ENCODE measurements around the gene SLC29A4. TPM values are rescaled to one million over a fixed set of nuclear protein-coding genes. Genes with fewer than 3 reads are reported as not detected.
A peak's percentile ranks its signal among the peaks of the same experiment; 100 is the strongest.
"Not testable (repeated sequence)": the region's sequence is repeated elsewhere in the genome, so short reads cannot be mapped to it uniquely, and the experiment has no call there.

SLC29A4 gene
- total and polyA plus RNA-seq, 2 experiments from 2014 or later: 14.6 to 28.3 TPM

GRCh38 chr7:5284304-5285281 is 1.9 kb downstream of the SLC29A4 start:
- H3K4me3 ChIP-seq: no peak overlapping the region
- H3K27me3 ChIP-seq: no peaks in the 10 kb centered on the region

GRCh38 chr7:5286933-5287332 is 4.2 kb downstream of the SLC29A4 start:
- Histone ChIP-seq H3K9me3 (ENCODE audit: low read depth) (no peaks in the 10 kb centered on the region), H3K27me3 (no peaks in the 10 kb centered on the region), H3K4me1 (ENCODE audit: low read depth) (no peaks in the 10 kb centered on the region), H3K27ac (no peak overlapping the region), H3K36me3 (no peaks in the 10 kb centered on the region), H3K4me3 (no peak overlapping the region)
- no peak for DNase-seq (ENCODE audit: low read depth in 1 of 2, low spot score in 1 of 2)
- no peak for TF ChIP-seq CTCF (IDR thresholded peaks at IDR 0.05; ENCODE audit: low read depth, low read length)

More at GRCh38 chr7:5284304-5285281, 1.9 kb downstream of the SLC29A4 start:
- Histone ChIP-seq H3K27ac (no peak overlapping the region), H3K9me3 (ENCODE audit: low read depth) (no peaks in the 10 kb centered on the region), H3K4me1 (ENCODE audit: low read depth) (no peaks in the 10 kb centered on the region), H3K36me3 (no peaks in the 10 kb centered on the region)
- peak; percentile 43 for TF ChIP-seq CTCF (IDR thresholded peaks at IDR 0.05; ENCODE audit: low read depth, low read length)
- DNase-seq (ENCODE audit: low read depth in 1 of 2, low spot score in 1 of 2): peak; percentile 23 to 82

- not testable (repeated sequence) for H3K27me3 ChIP-seq; DNase-seq (ENCODE audit: low read depth in 1 of 2, low spot score in 1 of 2); H3K36me3 ChIP-seq; H3K4me1 ChIP-seq (ENCODE audit: low read depth); H3K27ac ChIP-seq; H3K9me3 ChIP-seq (ENCODE audit: low read depth); H3K4me3 ChIP-seq
These were observed 4.6 kb downstream of the SLC29A4 start for GRCh38 chr7:5287373-5287772.

- no peaks in the 10 kb centered on the region for H3K27me3 ChIP-seq
- H3K4me1 ChIP-seq (ENCODE audit: low read depth): no peaks in the 10 kb centered on the region
- no peak for TF ChIP-seq CTCF (IDR thresholded peaks at IDR 0.05; ENCODE audit: low read depth, low read length)
- no peaks in the 10 kb centered on the region for H3K9me3 ChIP-seq (ENCODE audit: low read depth)
- no peaks in the 10 kb centered on the region for H3K36me3 ChIP-seq
- H3K27ac ChIP-seq: no peak overlapping the region
- no peak overlapping the region for H3K4me3 ChIP-seq
- DNase-seq (ENCODE audit: low read depth in 1 of 2, low spot score in 1 of 2): no peak
These were observed 5.1 kb downstream of the SLC29A4 start for GRCh38 chr7:5287802-5288201.

GRCh38 chr7:5288560-5288959 is 5.8 kb downstream of the SLC29A4 start:
- not testable (repeated sequence) for H3K4me3 ChIP-seq, H3K36me3 ChIP-seq

GRCh38 chr7:5289355-5289754 is 6.6 kb downstream of the SLC29A4 start:
- H3K36me3 ChIP-seq: no peaks in the 10 kb centered on the region
- H3K27me3 ChIP-seq: no peaks in the 10 kb centered on the region
- no peak for TF ChIP-seq CTCF (IDR thresholded peaks at IDR 0.05; ENCODE audit: low read depth, low read length)
- H3K4me1 ChIP-seq (ENCODE audit: low read depth): no peaks in the 10 kb centered on the region
- no peak for DNase-seq (ENCODE audit: low read depth in 1 of 2, low spot score in 1 of 2)
- H3K9me3 ChIP-seq (ENCODE audit: low read depth): no peaks in the 10 kb centered on the region
- no peak overlapping the region for H3K27ac ChIP-seq
- H3K4me3 ChIP-seq: no peak overlapping the region

More at GRCh38 chr7:5288560-5288959, 5.8 kb downstream of the SLC29A4 start:
- not testable (repeated sequence) for DNase-seq (ENCODE audit: low read depth in 1 of 2, low spot score in 1 of 2); H3K4me1 ChIP-seq (ENCODE audit: low read depth); H3K9me3 ChIP-seq (ENCODE audit: low read depth); H3K27me3 ChIP-seq; H3K27ac ChIP-seq

Data from cardiac muscle cell (in vitro differentiated cells and primary cell).